A172 (cell line): ENCODE data around the gene GFOD1. TPM values are rescaled to one million over a fixed set of nuclear protein-coding genes. Genes with fewer than 3 reads are reported as not detected.
"Not testable (repeated sequence)": the region's sequence is repeated elsewhere in the genome, so short reads cannot be mapped to it uniquely, and the experiment has no call there.

Experiments used
- DNase-seq: peaks from one replicate; pipeline ENCODE4 v3.0.0-alpha.2; 2015; ENCODE audit warnings: low spot score
- total RNA-seq: library from RNA; depleted of rRNA; stranded (reverse); fragments of >200 nt; shearing (Covaris generic); gene quantifications from 2 replicates; pipeline ENCODE4 v1.2.3, GENCODE V29; 2014

GFOD1 gene
- total RNA-seq, 1 experiment from 2014 or later: 3.3 TPM

DNA sequence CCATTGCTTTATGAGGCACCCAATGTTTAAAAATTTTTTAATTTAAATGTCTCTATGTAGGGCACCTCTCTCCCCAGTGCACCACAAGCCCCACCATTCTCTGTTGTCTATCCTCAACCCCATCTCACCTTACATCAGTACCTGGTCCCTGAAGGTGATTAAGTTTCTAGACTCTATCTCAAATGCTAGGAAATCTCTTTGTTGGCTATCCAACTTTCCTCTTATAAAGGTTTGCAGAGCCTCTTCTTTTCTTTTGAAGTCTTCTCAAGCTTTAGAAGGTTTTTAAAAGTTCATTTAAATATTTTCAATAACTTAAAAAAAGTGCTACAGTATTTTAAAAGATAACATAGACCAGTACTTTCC lies 82.5 kb downstream of the GFOD1 start:
- DNase-seq: no peak

GRCh38 chr6:13404228-13404891 lies 83.0 kb downstream of the GFOD1 start:
- peak; percentile 34 for DNase-seq

GRCh38 chr6:13402711-13403110 lies 84.7 kb downstream of the GFOD1 start:
- DNase-seq: no peak

- no peak for DNase-seq
These were observed 86.6 kb downstream of the GFOD1 start for GRCh38 chr6:13400772-13401171.

DNA sequence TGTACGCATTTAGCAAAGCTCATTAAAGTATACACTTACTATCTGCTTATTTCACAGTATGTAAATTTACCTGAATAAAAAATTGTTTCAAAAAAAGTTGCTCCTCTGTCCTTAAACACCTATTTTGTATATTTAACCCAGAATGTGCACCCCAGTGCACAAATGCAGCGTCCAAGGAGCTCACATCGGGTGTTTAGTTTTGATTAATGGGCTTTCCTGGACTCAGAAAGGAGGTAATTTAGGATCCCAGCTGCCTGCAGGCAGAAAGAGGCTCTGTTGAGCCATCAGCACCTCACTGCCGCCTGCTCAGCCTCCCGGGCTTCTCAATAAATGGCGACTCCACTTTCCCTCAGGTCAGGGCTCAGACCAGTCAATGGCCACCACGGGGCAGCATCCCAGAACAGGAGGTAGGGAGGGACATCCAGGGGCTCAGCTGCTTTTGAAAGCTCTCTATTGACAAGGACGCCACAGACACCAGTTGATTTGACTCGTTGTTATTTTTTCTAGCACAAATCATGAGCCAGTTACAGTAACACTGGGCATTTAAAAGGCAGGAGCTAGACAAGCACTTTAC lies 88.9 kb downstream of the GFOD1 start:
- DNase-seq: no peak

- no peak for DNase-seq
These were observed 89.4 kb downstream of the GFOD1 start for GRCh38 chr6:13398069-13398381.

GRCh38 chr6:13397359-13398068 lies 89.9 kb downstream of the GFOD1 start:
- no peak for DNase-seq

GRCh38 chr6:13396241-13396792 lies 91.1 kb downstream of the GFOD1 start:
- DNase-seq: no peak

GRCh38 chr6:13395272-13396237 lies 91.8 kb downstream of the GFOD1 start:
- DNase-seq: peak; percentile 86

DNA sequence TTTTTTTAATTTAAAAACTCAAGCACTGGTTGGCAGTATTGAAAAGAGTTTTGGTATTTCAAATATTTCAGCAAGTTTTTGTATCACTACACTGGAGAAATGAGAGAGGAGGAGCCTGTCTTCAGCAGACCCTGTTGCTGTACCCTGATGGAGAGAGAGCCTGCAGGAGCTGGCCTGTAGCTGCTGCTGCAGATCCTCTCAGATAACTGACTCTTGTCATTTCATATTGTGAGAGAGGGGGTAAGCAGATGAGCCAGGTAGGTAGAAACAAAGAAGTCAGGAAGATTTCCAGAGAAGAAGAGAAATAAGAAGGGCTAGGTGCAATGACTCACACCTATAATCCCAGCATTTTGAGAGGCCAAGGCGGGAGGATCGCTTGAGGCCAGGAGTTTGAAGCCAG lies 94.9 kb downstream of the GFOD1 start:
- DNase-seq: no peak

DNA sequence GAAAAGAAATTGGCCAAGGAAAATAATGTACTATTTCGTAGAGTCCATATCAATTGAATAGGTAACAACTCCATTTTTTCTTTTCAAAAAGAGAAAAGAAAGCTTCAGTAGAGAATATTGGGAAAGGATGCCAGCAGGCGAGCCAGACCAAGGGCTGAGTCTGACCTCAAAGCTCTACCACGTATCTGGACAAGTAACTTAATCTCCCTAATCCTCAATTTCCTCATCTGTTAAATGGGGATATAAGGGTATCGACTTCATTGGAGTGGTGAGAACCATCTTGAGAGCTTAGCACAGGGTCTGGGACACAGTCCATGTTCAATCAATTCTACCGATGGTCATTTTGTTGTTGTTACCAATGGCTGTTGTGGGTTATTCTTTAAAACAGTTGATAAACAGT lies 95.9 kb downstream of the GFOD1 start:
- DNase-seq: no peak

DNA sequence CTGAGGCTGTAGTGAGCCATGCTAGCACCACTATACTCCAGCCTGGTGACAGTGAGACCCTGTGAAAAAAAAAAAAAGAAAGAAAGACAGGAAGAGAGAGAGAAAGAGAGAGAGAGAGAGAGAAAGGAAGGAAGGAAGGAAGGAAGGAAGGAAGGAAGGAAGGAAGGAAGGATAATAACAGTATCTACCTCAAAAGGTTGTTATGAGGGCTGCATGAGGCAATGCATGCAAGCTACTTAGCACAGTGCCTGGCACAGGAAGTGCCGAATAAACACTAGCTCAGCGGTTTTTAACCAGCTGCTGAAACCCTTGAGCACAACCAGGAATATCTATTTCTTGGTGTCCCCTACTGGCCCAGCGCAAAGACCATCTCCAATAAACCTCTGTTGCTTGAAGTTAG lies 96.7 kb downstream of the GFOD1 start:
- DNase-seq: no peak

GRCh38 chr6:13389237-13389636 lies 98.2 kb downstream of the GFOD1 start:
- not testable (repeated sequence) for DNase-seq

DNA sequence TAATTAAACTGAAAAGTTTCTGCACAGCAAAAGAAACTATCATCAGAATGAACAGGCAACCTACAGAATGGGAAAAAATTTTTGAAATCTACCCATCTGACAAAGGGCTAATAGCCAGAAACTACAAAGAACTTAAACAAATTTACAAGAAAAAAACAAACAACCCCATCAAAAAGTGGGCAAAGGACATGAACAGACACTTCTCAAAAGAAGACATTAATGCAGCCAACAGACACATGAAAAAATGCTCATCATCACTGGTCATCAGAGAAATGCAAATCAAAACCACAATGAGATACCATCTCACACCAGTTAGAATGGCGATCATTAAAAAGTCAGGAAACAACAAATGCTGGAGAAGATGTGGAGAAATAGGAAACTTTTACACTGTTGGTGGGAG lies 98.6 kb downstream of the GFOD1 start:
- DNase-seq: not testable (repeated sequence)

DNA sequence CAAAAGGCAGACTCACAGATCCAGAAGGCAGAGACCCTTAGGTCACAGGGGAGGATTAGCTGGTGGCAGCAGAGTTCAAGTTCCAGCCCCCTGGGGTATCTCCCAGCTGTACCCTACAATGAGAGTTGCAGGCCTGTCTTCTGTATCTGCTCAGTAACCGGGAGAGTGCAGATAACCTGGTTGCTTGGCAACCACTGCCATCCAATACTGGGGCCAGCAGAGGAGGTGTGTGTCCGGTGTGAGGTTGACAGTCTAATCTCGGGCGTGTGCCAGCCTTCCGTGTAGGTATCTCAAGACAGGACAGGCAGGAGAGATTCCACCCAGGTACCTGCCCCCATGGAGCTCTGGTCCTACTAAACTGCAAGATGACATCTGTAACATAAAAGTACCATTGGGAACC lies 102.4 kb downstream of the GFOD1 start:
- DNase-seq: no peak

- DNase-seq: no peak
These were observed 102.9 kb downstream of the GFOD1 start for GRCh38 chr6:13384506-13384905.

GRCh38 chr6:13383328-13384163 lies 103.9 kb downstream of the GFOD1 start:
- DNase-seq: peak; percentile 40

DNA sequence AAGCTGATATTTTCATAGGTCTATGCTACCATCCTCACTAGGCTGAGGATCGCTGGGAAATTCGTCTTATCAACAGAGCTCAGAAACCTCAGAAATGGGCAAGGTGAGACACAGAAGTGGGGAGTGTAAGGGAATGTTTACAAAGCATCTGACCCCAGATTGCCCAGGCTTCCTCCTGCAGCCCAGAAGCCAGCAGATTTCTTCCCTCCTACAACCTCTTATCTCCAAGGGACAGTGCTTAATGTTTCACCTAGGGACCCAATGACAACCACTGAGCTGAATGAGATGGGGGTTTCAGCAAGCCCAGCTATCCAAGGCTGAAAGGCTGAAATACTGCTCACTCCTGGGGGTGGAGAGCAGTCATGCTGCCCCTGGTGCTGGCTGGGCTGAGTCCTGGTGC lies 106.6 kb downstream of the GFOD1 start:
- no peak for DNase-seq

DNA sequence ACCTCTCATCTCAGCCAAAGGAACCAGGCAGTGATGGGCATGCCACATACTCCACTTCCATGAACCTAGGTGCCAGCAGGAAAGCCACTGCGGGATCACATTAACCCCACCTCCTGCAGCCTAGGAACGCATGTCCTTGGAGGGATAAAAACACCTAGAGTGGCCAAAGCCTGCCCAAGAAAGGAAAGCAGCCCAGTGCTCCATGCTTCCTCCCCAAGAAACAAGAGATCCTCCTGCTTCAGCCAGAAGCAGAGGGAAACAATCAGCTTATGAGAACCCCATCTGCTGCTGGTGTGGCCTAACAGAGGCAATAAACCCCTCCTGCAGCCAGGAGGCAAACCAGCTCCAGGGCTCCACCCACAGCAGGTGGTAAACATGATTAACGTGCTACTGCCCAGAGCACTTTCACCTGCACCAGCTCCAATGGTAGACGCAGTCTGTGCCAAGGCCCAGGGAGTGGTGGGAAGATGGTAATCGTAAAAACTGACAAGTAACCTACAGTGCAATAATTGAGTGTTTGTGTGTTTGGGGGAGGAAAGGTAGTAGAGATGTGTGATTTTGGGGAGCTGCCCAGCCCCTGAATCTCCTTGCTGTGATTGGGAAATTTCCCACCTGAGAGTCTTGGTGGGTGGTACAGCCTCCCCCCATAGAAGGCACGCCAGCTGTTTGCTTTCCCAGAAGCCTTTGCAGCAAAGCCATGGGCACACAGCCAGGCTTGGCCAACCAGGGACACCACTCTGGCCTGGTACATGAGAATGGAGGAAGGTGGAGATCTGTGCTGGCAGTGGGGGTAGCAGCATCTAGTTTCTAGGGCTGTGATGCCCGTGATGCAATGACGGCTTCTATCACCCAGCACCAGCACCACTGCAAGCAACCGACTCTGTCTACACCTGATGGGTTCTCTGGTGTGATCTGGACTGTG lies 108.5 kb downstream of the GFOD1 start:
- DNase-seq: no peak
